ENCODE measurements around the gene GPR132. TPM values are rescaled to one million over a fixed set of nuclear protein-coding genes. Genes with fewer than 3 reads are reported as not detected.

GPR132 gene
- total and polyA plus RNA-seq, 9 of the 15 experiments (the other 6 are each of a cell fraction or from before 2014, with no cell fraction given) = 0.01 to 1.1 (median 0.25) TPM; not detected in 1

DNA sequence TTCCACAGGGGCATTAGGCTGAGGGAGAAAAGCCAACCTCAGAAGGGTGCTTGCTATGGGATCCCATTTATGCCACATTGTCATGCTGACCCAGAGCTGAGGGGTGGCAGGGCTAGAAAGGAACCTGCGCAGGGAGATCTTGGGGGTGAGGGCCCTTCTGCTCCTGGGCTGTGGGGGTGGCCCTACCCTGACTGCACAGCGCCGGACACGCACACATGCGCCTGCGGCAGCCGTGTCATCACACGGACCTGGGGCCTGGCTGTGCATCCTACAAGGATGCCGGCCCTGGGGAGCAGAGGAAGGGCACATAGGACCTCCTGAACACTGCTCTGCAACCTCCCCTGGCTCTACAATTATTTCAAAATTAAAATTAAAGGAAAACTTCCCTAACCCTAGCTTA is 51.2 kb downstream of the GPR132 start:
- Histone ChIP-seq H4K20me1 (replicated peaks; ENCODE audit: control insufficient read depth, insufficient read depth, low read length) (peaks cover 50% of the 10 kb centered on the region), H3K9me3 (replicated peaks; ENCODE audit: control insufficient read depth, insufficient read depth, low read depth, low read length) (no peaks in the 10 kb centered on the region), H3K27me3 (ENCODE audit: control insufficient read depth in 2 of 2, insufficient read depth in 2 of 2, low read length in 2 of 2) (no peaks in the 10 kb centered on the region), H3K9ac (ENCODE audit: insufficient read depth in 1 of 2, low read depth in 2 of 2, low read length in 2 of 2) (no peak overlapping the region), H3K4me2 (ENCODE audit: insufficient read depth, low read length) (no peak overlapping the region), H3K79me2 (ENCODE audit: control insufficient read depth, insufficient read depth, low read length) (peaks cover 99% of the 10 kb centered on the region), H3K27ac (ENCODE audit: extremely low read depth, low read depth, low read length) (no peak overlapping the region), H3K9me1 (ENCODE audit: control insufficient read depth, insufficient read depth, low read length) (peaks cover 4% of the 10 kb centered on the region), H3K4me3 (no peak overlapping the region), H2AFZ (ENCODE audit: low read depth, low read length) (no peak overlapping the region), H3K36me3 (ENCODE audit: control insufficient read depth, insufficient read depth, low read length) (peaks cover 67% of the 10 kb centered on the region; the same call in 2 of the 3 replicates), H3K4me1 (replicated peaks in 1 of 2; ENCODE audit: control insufficient read depth in 2 of 2, insufficient read depth in 2 of 2, low read length in 2 of 2) (peaks cover 32 to 33% of the 10 kb centered on the region in 2 experiments)
- POLR2A ChIA-PET = interaction anchor here (1.1 to 4.0 kb wide), 2 partner anchors 8 to 20 kb away, joined by 3 to 28 read pairs; no protein-coding TSS in a partner anchor
- DNase-seq (ENCODE audit: extremely low read depth in 1 of 4, low spot score in 3 of 4) (no peak), ATAC-seq (no peak), FAIRE-seq (no peak)
- intact Hi-C loops (cut with micrococcal nuclease) (no loop called here), in situ Hi-C loops (cut with MboI) (no loop called here)
- TF ChIP-seq ZNF12 (CRISPR knock-in tag; IDR thresholded peaks at IDR 0.05) (no peak), CXXC5 (CRISPR knock-in tag; IDR thresholded peaks at IDR 0.05) (no peak), NR2C1 (IDR thresholded peaks at IDR 0.05) (no peak), NR2C1 (tag; IDR thresholded peaks at IDR 0.05) (no peak), RBFOX2 (IDR thresholded peaks at IDR 0.05; ENCODE audit: low read depth, low read length) (peak; percentile 42), NFE2 (IDR thresholded peaks at IDR 0.05; ENCODE audit: low read depth) (no peak), CCAR2 (IDR thresholded peaks at IDR 0.05; ENCODE audit: low read depth, low read length) (no peak), DNMT1 (IDR thresholded peaks at IDR 0.05) (no peak)
- TF ChIP-seq, protein P1, sequence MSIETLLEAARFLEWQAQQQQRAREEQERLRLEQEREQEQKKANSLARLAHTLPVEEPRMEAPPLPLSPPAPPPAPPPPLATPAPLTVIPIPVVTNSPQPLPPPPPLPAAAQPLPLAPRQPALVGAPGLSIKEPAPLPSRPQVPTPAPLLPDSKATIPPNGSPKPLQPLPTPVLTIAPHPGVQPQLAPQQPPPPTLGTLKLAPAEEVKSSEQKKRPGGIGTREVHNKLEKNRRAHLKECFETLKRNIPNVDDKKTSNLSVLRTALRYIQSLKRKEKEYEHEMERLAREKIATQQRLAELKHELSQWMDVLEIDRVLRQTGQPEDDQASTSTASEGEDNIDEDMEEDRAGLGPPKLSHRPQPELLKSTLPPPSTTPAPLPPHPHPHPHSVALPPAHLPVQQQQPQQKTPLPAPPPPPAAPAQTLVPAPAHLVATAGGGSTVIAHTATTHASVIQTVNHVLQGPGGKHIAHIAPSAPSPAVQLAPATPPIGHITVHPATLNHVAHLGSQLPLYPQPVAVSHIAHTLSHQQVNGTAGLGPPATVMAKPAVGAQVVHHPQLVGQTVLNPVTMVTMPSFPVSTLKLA (conservative IDR thresholded peaks at IDR 0.05) = no peak
- 74% methylated on average over 9 of the region's 9 CpGs for WGBS (ENCODE audit: insufficient coverage, low coverage, missing lambda C conversion rate)
- CTCF ChIA-PET (ENCODE audit: low intra/inter-chr PET ratio) = no interaction called here
- BruUV-seq (replicated peaks) = no TSS peak

Measured in K562 (cell line).